Measurements from ENCODE around the gene TMED4. TPM values are rescaled to one million over a fixed set of nuclear protein-coding genes. Genes with fewer than 3 reads are reported as not detected.

Gene TMED4
- total RNA-seq, 1 experiment from 2014 or later, result 67.3 TPM

- TSS peak; percentile 77 for BruUV-seq (replicated peaks)
- ChIA-PET POLR2A (interaction anchor here (0.8 to 1.7 kb wide), 3 partner anchors 8 to 307 kb away, joined by 3 to 14 read pairs (median 3); partner anchors contain the start of gene TMED4), CTCF (interaction anchor here (0.6 to 1.0 kb wide), 4 partner anchors 8 to 274 kb away, joined by 3 to 15 read pairs (median 4); partner anchors contain the start of gene H2AZ2), RAD21 (ENCODE audit: low non-redundant PET in 1 of 2, low total read pairs in 2 of 2, uncharacterized antibody in 2 of 2, unreplicated experiment in 2 of 2) (interaction anchor here (0.5 to 0.6 kb wide), 2 partner anchors 13 to 66 kb away, joined by 3 to 4 read pairs; no protein-coding TSS in a partner anchor)
- no peaks in the 10 kb centered on the region; the same call in 1 of the 2 replicates for H4K20me1 ChIP-seq (ENCODE audit: insufficient read depth)
- no peak for ATAC-seq
- H3K9ac ChIP-seq (ENCODE audit: low read length), result peak overlapping the region; percentile 86
- TF ChIP-seq, protein P1, sequence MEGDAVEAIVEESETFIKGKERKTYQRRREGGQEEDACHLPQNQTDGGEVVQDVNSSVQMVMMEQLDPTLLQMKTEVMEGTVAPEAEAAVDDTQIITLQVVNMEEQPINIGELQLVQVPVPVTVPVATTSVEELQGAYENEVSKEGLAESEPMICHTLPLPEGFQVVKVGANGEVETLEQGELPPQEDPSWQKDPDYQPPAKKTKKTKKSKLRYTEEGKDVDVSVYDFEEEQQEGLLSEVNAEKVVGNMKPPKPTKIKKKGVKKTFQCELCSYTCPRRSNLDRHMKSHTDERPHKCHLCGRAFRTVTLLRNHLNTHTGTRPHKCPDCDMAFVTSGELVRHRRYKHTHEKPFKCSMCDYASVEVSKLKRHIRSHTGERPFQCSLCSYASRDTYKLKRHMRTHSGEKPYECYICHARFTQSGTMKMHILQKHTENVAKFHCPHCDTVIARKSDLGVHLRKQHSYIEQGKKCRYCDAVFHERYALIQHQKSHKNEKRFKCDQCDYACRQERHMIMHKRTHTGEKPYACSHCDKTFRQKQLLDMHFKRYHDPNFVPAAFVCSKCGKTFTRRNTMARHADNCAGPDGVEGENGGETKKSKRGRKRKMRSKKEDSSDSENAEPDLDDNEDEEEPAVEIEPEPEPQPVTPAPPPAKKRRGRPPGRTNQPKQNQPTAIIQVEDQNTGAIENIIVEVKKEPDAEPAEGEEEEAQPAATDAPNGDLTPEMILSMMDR (IDR thresholded peaks at IDR 0.05 in 2 of 3, conservative IDR thresholded peaks at IDR 0.05 in 1 of 3; ENCODE audit: borderline replicate concordance in 1 of 3, insufficient read depth in 1 of 3, low read depth in 2 of 3, low read length in 2 of 3), result no peak
- no peak for TF ChIP-seq ZBTB33 (IDR thresholded peaks at IDR 0.05; ENCODE audit: extremely low read depth, insufficient replicate concordance, low read length)
- no peak for TF ChIP-seq SIN3A (IDR thresholded peaks at IDR 0.05; ENCODE audit: low read depth)
- TF ChIP-seq YY1 (IDR thresholded peaks at IDR 0.05; ENCODE audit: extremely low read depth, insufficient replicate concordance, low read depth, low read length), result no peak
- no peak for TF ChIP-seq SRF (IDR thresholded peaks at IDR 0.05; ENCODE audit: low read depth)
- TF ChIP-seq TCF7L2 (IDR thresholded peaks at IDR 0.05; ENCODE audit: borderline replicate concordance, extremely low read depth, insufficient read depth, insufficient read length), result no peak
- no peak for TF ChIP-seq SP1 (IDR thresholded peaks at IDR 0.05; ENCODE audit: low read depth)
- TF ChIP-seq EGR1 (IDR thresholded peaks at IDR 0.05; ENCODE audit: low read depth), result no peak
- no peak for TF ChIP-seq EZH2phosphoT487 (IDR thresholded peaks at IDR 0.05; ENCODE audit: borderline replicate concordance)
- no peak for TF ChIP-seq MAX (IDR thresholded peaks at IDR 0.05)
- TF ChIP-seq JUND (IDR thresholded peaks at IDR 0.05), result no peak
- TF ChIP-seq REST (IDR thresholded peaks at IDR 0.05; ENCODE audit: low read depth), result no peak
- TF ChIP-seq FOSL1 (IDR thresholded peaks at IDR 0.05; ENCODE audit: low read depth), result no peak
- TF ChIP-seq ZNF274 (IDR thresholded peaks at IDR 0.05; ENCODE audit: low read depth, low read length), result no peak
- H3K9me3 ChIP-seq (ENCODE audit: control insufficient read depth in 1 of 2, insufficient read depth in 1 of 2, low read depth in 1 of 2, low read length in 2 of 2), result no peaks in the 10 kb centered on the region
- H3K36me3 ChIP-seq (ENCODE audit: control insufficient read depth in 1 of 2, insufficient read depth in 2 of 2, low read length in 2 of 2), result peaks cover 42 to 48% of the 10 kb centered on the region in 2 experiments
- no peak for DNase-seq (ENCODE audit: low read depth, low spot score)
- intact Hi-C loops (cut with micrococcal nuclease), result no loop called here
- H3K27ac ChIP-seq (ENCODE audit: low read depth, low read length), result peak overlapping the region; percentile 81
- peaks cover 11 to 20% of the 10 kb centered on the region in 2 experiments; a peak in 3 of 4 replicates for H3K4me1 ChIP-seq (ENCODE audit: control insufficient read depth in 1 of 2, insufficient read depth in 2 of 2, low read length in 2 of 2)
- H3K27me3 ChIP-seq (ENCODE audit: insufficient read depth, low read length), result no peaks in the 10 kb centered on the region
- H3K4me3 ChIP-seq (replicated peaks in 1 of 2; ENCODE audit: low read depth in 1 of 2, low read length in 2 of 2), result peak overlapping the region; percentile 83 to 88
- peaks cover 79% of the 10 kb centered on the region for H3K79me2 ChIP-seq (ENCODE audit: insufficient read depth, low read length)
- H2AFZ ChIP-seq (ENCODE audit: low read depth, low read length, poor library complexity, severe bottlenecking), result no peak overlapping the region
- H3K9me2 ChIP-seq (ENCODE audit: insufficient read depth), result no peaks in the 10 kb centered on the region
- H3K4me2 ChIP-seq (ENCODE audit: low read length), result peak overlapping the region; percentile 84
These were observed 7.7 kb downstream of the TMED4 start for GRCh38 chr7:44574287-44574872.
